ENCODE measurements around the gene NEURL1.

The NEURL1 gene

GRCh38 chr10:103493362-103493915 is at the start of gene NEURL1:
NEURL1 (plus strand) TSS chr10:103493705; CDS start chr10:103494388, 683 bp downstream.
- peaks cover 15% of the 10 kb centered on the region for H3K4me1 ChIP-seq (ENCODE audit: insufficient read depth, insufficient read length)
- peaks cover 41% of the 10 kb centered on the region for H3K27me3 ChIP-seq (ENCODE audit: insufficient read depth, insufficient read length)
- no peak for DNase-seq (ENCODE audit: low read depth, low spot score)
- TF ChIP-seq ZNF274 (IDR thresholded peaks at IDR 0.05; ENCODE audit: low read depth, low read length), result no peak
- no peak for TF ChIP-seq SUZ12 (IDR thresholded peaks at IDR 0.05; ENCODE audit: extremely low read depth, insufficient read depth, insufficient read length)
- no peak for TF ChIP-seq YY1 (IDR thresholded peaks at IDR 0.05; ENCODE audit: insufficient read depth, insufficient read length)
- peak within 1 kb of the TSS; percentile 56 for H3K9ac ChIP-seq (ENCODE audit: insufficient read length, low read depth)
- H3K36me3 ChIP-seq (ENCODE audit: insufficient read depth, insufficient read length, low read length), result no peaks in the 10 kb centered on the region
- peak within 1 kb of the TSS; percentile 55 for H3K4me3 ChIP-seq (ENCODE audit: insufficient read length, low read depth)
- no peaks in the 10 kb centered on the region for H3K9me3 ChIP-seq (ENCODE audit: insufficient read depth, low read length)

GRCh38 chr10:103444478-103444877 is 49.0 kb upstream of the NEURL1 start:
- Histone ChIP-seq H3K9me3 (ENCODE audit: insufficient read depth, low read length) (no peaks in the 10 kb centered on the region), H3K4me3 (ENCODE audit: insufficient read length, low read depth) (no peak overlapping the region), H3K27me3 (ENCODE audit: insufficient read depth, insufficient read length) (no peaks in the 10 kb centered on the region), H3K9ac (ENCODE audit: insufficient read length, low read depth) (no peak overlapping the region), H3K4me1 (ENCODE audit: insufficient read depth, insufficient read length) (peaks cover under 1% of the 10 kb centered on the region), H3K36me3 (ENCODE audit: insufficient read depth, insufficient read length, low read length) (peaks cover 90% of the 10 kb centered on the region)
- TF ChIP-seq ZNF274 (IDR thresholded peaks at IDR 0.05; ENCODE audit: low read depth, low read length) (no peak), YY1 (IDR thresholded peaks at IDR 0.05; ENCODE audit: insufficient read depth, insufficient read length) (no peak), SUZ12 (IDR thresholded peaks at IDR 0.05; ENCODE audit: extremely low read depth, insufficient read depth, insufficient read length) (no peak)
- no peak for DNase-seq (ENCODE audit: low read depth, low spot score)

GRCh38 chr10:103445366-103445765 is 48.1 kb upstream of the NEURL1 start:
- TF ChIP-seq SUZ12 (IDR thresholded peaks at IDR 0.05; ENCODE audit: extremely low read depth, insufficient read depth, insufficient read length) (no peak), ZNF274 (IDR thresholded peaks at IDR 0.05; ENCODE audit: low read depth, low read length) (no peak), YY1 (IDR thresholded peaks at IDR 0.05; ENCODE audit: insufficient read depth, insufficient read length) (no peak)
- H3K4me1 ChIP-seq (ENCODE audit: insufficient read depth, insufficient read length), result peaks cover 9% of the 10 kb centered on the region
- DNase-seq (ENCODE audit: low read depth, low spot score), result no peak
- no peak overlapping the region for H3K9ac ChIP-seq (ENCODE audit: insufficient read length, low read depth)
- no peaks in the 10 kb centered on the region for H3K9me3 ChIP-seq (ENCODE audit: insufficient read depth, low read length)
- no peak overlapping the region for H3K4me3 ChIP-seq (ENCODE audit: insufficient read length, low read depth)
- H3K27me3 ChIP-seq (ENCODE audit: insufficient read depth, insufficient read length), result no peaks in the 10 kb centered on the region
- H3K36me3 ChIP-seq (ENCODE audit: insufficient read depth, insufficient read length, low read length), result peaks cover 90% of the 10 kb centered on the region

GRCh38 chr10:103445767-103446567 is 47.5 kb upstream of the NEURL1 start:
- Histone ChIP-seq H3K4me3 (ENCODE audit: insufficient read length, low read depth) (no peak overlapping the region), H3K9me3 (ENCODE audit: insufficient read depth, low read length) (no peaks in the 10 kb centered on the region), H3K4me1 (ENCODE audit: insufficient read depth, insufficient read length) (peaks cover 10% of the 10 kb centered on the region), H3K27me3 (ENCODE audit: insufficient read depth, insufficient read length) (no peaks in the 10 kb centered on the region), H3K9ac (ENCODE audit: insufficient read length, low read depth) (no peak overlapping the region), H3K36me3 (ENCODE audit: insufficient read depth, insufficient read length, low read length) (peaks cover 87% of the 10 kb centered on the region)
- DNase-seq (ENCODE audit: low read depth, low spot score), result no peak
- TF ChIP-seq YY1 (IDR thresholded peaks at IDR 0.05; ENCODE audit: insufficient read depth, insufficient read length) (no peak), ZNF274 (IDR thresholded peaks at IDR 0.05; ENCODE audit: low read depth, low read length) (no peak)

- no peaks in the 10 kb centered on the region for H3K9me3 ChIP-seq (ENCODE audit: insufficient read depth, low read length)
- H3K9ac ChIP-seq (ENCODE audit: insufficient read length, low read depth), result no peak overlapping the region
- peaks cover 12% of the 10 kb centered on the region for H3K4me1 ChIP-seq (ENCODE audit: insufficient read depth, insufficient read length)
- DNase-seq (ENCODE audit: low read depth, low spot score), result no peak
- no peak overlapping the region for H3K4me3 ChIP-seq (ENCODE audit: insufficient read length, low read depth)
- H3K27me3 ChIP-seq (ENCODE audit: insufficient read depth, insufficient read length), result no peaks in the 10 kb centered on the region
- TF ChIP-seq SUZ12 (IDR thresholded peaks at IDR 0.05; ENCODE audit: extremely low read depth, insufficient read depth, insufficient read length), result no peak
- TF ChIP-seq YY1 (IDR thresholded peaks at IDR 0.05; ENCODE audit: insufficient read depth, insufficient read length), result no peak
- TF ChIP-seq ZNF274 (IDR thresholded peaks at IDR 0.05; ENCODE audit: low read depth, low read length), result no peak
- H3K36me3 ChIP-seq (ENCODE audit: insufficient read depth, insufficient read length, low read length), result peaks cover 75% of the 10 kb centered on the region
Measured at GRCh38 chr10:103447187-103447586, 46.3 kb upstream of the NEURL1 start.

GRCh38 chr10:103448746-103449145 is 44.8 kb upstream of the NEURL1 start:
- no peaks in the 10 kb centered on the region for H3K9me3 ChIP-seq (ENCODE audit: insufficient read depth, low read length)
- peaks cover 12% of the 10 kb centered on the region for H3K4me1 ChIP-seq (ENCODE audit: insufficient read depth, insufficient read length)
- no peaks in the 10 kb centered on the region for H3K27me3 ChIP-seq (ENCODE audit: insufficient read depth, insufficient read length)
- peaks cover 59% of the 10 kb centered on the region for H3K36me3 ChIP-seq (ENCODE audit: insufficient read depth, insufficient read length, low read length)
- DNase-seq (ENCODE audit: low read depth, low spot score), result no peak
- TF ChIP-seq SUZ12 (IDR thresholded peaks at IDR 0.05; ENCODE audit: extremely low read depth, insufficient read depth, insufficient read length) (no peak), YY1 (IDR thresholded peaks at IDR 0.05; ENCODE audit: insufficient read depth, insufficient read length) (no peak), ZNF274 (IDR thresholded peaks at IDR 0.05; ENCODE audit: low read depth, low read length) (no peak)
- no peak overlapping the region for H3K9ac ChIP-seq (ENCODE audit: insufficient read length, low read depth)
- H3K4me3 ChIP-seq (ENCODE audit: insufficient read length, low read depth), result no peak overlapping the region
